ENCODE measurements around the gene AZGP1.
A peak's percentile ranks its signal among the peaks of the same experiment; 100 is the strongest.
"Not testable (repeated sequence)": the region's sequence is repeated elsewhere in the genome, so short reads cannot be mapped to it uniquely, and the experiment has no call there.

Gene AZGP1

GRCh38 chr7:99975782-99976521, at the start of gene AZGP1:
TSS of gene AZGP1 (minus strand) at chr7:99976031. CDS start at chr7:99976020, 11 bp downstream.
- no peak for DNase-seq

- no peak for DNase-seq
Observed at GRCh38 chr7:100024020-100024619, 48.3 kb upstream of the AZGP1 start.

GRCh38 chr7:100023526-100023925, 47.7 kb upstream of the AZGP1 start:
- DNase-seq: no peak

DNA sequence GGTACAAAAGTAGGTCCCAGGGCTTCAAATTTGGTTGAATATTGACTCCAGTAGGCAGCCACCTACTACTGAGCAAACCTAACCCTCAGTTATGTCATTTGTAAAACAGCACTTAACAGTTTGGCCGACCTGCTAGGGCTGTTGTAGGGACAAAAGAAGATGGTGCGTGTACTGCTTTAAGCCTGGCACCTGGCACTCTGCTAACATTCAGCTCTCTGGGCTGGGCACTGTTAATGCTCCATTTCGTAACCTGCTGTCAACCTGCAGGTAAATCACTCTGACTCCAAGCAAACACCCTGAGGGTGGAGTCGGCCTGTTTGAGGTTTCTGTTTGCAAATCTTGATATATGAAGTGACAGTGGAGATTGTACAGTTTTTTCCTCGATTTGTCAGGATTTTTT, 46.8 kb upstream of the AZGP1 start:
- no peak for DNase-seq

DNA sequence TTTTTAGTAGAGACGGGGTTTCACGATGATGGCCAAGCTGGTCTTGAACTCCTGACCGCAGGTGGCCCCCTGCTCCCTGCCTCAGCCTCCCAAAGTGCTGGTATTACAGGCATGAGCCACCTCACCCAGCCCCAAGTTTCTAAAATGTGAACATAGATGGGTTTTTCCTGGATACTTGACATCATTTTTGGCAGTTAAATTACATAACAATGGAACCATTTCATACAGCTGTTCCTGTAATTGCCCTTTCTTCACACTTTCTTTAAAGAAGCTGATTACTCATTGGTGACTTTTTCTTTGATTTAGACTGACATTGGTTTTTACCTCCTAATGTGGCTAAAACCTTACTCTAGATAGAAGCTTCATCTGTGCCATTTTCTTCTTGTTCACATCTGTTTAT, 45.5 kb upstream of the AZGP1 start:
- no peak for DNase-seq

GRCh38 chr7:100019908-100020307, 44.1 kb upstream of the AZGP1 start:
- DNase-seq: no peak

GRCh38 chr7:100017875-100018274, 42.0 kb upstream of the AZGP1 start:
- DNase-seq: no peak

- DNase-seq: no peak
Observed at GRCh38 chr7:100017300-100017699, 41.5 kb upstream of the AZGP1 start.

DNA sequence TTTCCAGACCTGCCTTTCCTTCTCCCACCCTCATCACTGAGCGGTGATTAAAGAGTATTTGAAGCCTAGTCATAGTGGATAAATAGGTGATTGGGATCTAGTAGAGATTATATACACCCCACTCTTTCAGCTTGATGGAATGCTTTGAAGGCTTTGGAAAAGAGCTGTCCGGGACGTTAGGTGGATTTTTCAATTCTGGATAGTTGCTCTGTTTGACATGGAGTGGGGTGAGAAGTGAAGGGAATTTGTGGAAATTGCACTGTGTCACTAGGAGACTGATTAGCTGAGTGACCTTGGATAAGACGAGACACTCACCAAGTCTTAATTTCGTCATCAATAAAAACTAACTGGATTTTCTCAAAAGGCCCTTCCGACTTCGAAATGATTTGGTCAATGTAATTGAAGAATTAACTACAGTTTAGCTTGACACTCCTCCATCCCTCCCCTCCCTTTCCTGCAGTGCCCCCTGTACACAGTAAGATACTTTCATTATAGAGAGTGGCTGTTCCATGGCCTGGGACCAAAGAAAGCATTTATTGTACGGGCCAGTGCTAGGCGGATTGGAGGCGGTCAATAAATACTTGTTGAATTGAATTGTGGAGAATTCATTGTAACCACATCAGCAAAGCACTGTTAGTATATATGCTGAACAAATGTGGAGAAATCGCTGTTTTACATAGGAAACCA, 40.5 kb upstream of the AZGP1 start:
- DNase-seq: no peak

DNA sequence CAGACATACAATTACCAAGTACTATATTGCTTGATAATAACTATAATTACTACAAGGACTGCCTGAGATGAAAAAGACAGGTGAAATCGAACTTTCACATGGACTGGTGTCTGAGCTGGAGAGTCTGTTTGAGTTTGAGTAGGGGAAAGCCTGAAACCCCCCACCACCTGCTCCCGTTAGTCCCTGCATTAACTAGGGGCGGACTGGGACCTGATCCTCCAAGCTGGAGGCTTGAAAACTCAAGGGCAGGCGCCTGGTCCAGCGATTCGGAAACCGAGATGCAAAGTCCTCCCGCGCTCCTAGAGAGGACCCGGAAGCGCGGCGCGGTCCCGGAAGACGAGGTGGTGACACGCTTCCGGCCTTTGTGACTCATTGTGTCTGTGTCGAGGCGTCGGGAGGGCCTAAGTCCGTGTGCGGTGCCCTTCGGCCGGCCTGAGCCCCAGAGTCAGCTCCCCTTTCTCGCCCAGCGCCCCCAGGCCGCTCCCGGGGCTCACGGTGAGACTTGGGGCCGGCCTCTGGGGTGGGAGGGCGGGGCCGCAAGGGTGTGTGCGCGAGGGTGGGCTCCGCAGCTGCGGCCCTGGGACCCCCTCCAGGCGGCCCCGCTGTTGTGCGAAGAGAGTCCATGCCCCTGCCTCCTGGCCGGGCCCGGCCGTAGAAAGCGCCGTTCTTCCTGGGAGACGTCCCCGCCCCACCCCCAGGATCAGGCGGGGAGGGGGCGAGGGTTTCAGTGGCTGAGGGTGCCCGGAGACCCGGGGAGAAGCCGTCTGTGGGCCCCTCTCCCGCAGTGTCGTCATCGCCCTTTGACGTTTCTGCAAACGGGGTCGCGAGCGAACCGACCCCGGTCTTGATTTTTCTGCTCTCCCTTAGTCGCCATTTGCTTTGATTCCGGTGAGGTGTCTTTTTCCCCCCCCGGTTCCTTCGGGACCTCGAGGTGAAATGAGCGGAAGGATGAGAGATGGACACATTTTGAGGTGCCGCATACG, 39.7 kb upstream of the AZGP1 start, which contains the start of gene ZKSCAN1:
ZKSCAN1 (plus strand) TSS at position 365 of the 983 bp plus-strand sequence. CDS start 7,911 bp downstream, outside the sequence.
- peak; percentile 60 for DNase-seq

- no peak for DNase-seq
Observed at GRCh38 chr7:100013328-100013676, 37.5 kb upstream of the AZGP1 start.

- not testable (repeated sequence) for DNase-seq
Observed at GRCh38 chr7:100012385-100013327, 36.8 kb upstream of the AZGP1 start.

- DNase-seq: no peak
Observed at GRCh38 chr7:100011516-100011915, 35.7 kb upstream of the AZGP1 start.

GRCh38 chr7:100010901-100011300, 35.1 kb upstream of the AZGP1 start:
- DNase-seq: no peak

GRCh38 chr7:100009952-100010351, 34.1 kb upstream of the AZGP1 start:
- not testable (repeated sequence) for DNase-seq

DNA sequence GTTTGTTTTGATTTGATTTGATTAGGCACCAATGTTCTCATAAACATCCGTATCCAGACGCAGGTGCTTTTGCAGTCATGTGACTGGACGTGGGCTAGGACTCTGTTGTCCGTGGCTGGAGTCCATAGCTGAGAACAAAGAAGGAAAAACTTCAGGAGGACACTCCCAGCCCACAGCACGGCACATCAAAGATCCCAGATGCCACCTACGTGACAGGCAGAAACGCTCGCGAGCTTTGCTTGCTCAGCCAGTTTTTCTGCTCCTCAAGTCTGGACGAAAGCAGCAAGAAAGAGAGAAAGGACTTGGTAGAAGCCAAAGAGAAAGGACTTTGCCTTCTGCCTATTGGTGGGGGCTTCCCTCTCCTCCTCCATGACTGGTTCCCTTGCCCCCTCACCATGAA, 32.7 kb upstream of the AZGP1 start:
- DNase-seq: no peak

DNA sequence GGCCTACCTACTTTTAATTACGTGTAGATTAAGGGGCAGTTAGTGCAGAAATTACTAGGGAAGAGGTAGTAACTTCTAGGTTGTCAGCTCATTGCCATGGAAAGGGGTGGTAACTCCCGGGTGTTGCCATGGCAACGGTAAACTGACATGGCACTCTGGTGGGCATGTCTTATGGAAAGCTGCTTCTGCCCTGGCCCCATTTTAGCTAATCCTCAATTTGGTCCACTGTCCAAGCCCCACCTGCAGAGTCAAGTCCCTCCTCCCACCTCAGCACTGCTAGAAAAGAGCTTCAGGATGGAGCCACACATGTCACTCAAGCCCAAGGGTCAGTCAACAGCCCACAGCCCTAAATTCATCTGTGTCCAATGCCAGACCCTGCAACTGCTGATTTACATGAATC, 32.1 kb upstream of the AZGP1 start:
- DNase-seq: no peak

GRCh38 chr7:100003711-100004661, 28.2 kb upstream of the AZGP1 start:
- no peak for DNase-seq

GRCh38 chr7:100000239-100000638, 24.4 kb upstream of the AZGP1 start:
- DNase-seq: no peak

DNA sequence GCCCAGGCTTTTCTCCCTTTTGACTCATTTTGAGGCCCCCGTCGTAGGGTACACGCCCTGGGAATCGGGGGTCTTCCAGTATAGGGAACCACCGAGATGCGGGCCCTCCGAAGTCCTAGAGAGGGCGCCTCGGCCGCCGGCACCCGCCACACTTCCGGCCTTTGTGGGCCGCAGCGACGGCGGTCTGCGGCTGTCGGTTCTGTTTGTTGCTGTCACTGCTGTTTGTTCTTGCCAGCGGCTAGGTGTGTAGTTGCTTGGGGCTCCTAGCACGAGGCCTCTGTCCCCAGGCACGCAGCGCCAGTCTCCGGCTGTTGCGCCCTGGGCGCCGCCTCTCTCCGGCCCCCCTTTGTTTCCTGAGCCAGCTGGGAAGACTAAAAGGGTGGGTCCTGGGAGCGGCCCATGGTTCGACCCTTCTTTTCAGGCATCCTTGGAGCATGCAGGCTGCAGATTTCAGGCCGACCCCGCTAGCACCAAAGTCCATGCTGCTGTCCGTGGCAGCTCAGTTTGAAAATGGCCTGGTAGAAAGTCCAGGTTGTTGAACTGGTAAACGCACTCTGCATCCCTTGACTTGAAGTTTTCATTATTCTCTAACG, 21.8 kb upstream of the AZGP1 start:
- no peak for DNase-seq

All from NCI-H1436 treated with DMSO at 0.1 percent for 48 hours (cell line).